IMR-90 (cell line): ENCODE data around the gene HSPG2. TPM values are rescaled to one million over a fixed set of nuclear protein-coding genes. Genes with fewer than 3 reads are reported as not detected.

ENCODE experiments used
- ATAC-seq: fragments of 200-7000 bp; cut with Tn5 transposase; 2 replicates; pipeline ENCODE4 v1.9.1; 2020; ENCODE audit warnings: low read depth, mild to moderate bottlenecking, moderate library complexity
- BruUV-seq: library from RNA; stranded (reverse); fragments of 400-500 nt; replicated peaks from 2 replicates; lab custom pipeline; 2021; lab: Mats Ljungman, UMichigan
- CTCF ChIA-PET: fragments of 300-600 bp; formaldehyde crosslinking; extraction: SDS; loops from one replicate; lab custom pipeline; 2021; ENCODE audit warnings: antibody characterized with exemption; lab: Yijun Ruan, JAX
- POLR2A ChIA-PET: fragments of 300-600 bp; sonication (Branson Sonifier 250); formaldehyde crosslinking; loops from one replicate; lab custom pipeline; 2022; ENCODE audit warnings: antibody characterized with exemption; ENCODE audit not compliant: unreplicated experiment; lab: Charles Lee
- DNase-seq: peaks from one replicate; pipeline ENCODE4 v3.0.0; 2013
- H2AFZ ChIP-seq: replicated peaks from 2 replicates; pipeline ENCODE3; 2013; ENCODE audit warnings: low read length, mild to moderate bottlenecking; ENCODE audit not compliant: poor library complexity
- H2AK5ac ChIP-seq: 2 replicates; pipeline ENCODE4 v1.6.1; 2013; ENCODE audit warnings: low read depth, low read length, inconsistent platforms
- H2AK9ac ChIP-seq: replicated peaks from 2 replicates; pipeline ENCODE3; 2013; ENCODE audit warnings: mild to moderate bottlenecking, low read depth, low read length, moderate library complexity; ENCODE audit not compliant: poor library complexity
- H2BK120ac ChIP-seq: 2 replicates; pipeline ENCODE4 v1.6.1; 2013; ENCODE audit warnings: low read depth, low read length, inconsistent platforms
- H2BK15ac ChIP-seq: 3 replicates; pipeline ENCODE4 v1.6.1; 2013; ENCODE audit warnings: low read depth, low read length, inconsistent platforms
- H2BK20ac ChIP-seq: 2 replicates; pipeline ENCODE4 v1.6.1; 2013; ENCODE audit warnings: low read depth, mild to moderate bottlenecking, inconsistent platforms, low read length, moderate library complexity
- H2BK5ac ChIP-seq: 2 replicates; pipeline ENCODE4 v1.6.1; 2013; ENCODE audit warnings: mild to moderate bottlenecking, low read depth, low read length, inconsistent platforms; ENCODE audit not compliant: poor library complexity, severe bottlenecking
- H3K14ac ChIP-seq: replicated peaks from 2 replicates; pipeline ENCODE4 v1.6.1; 2013; ENCODE audit warnings: low read depth, low read length, inconsistent platforms
- H3K18ac ChIP-seq: 2 replicates; pipeline ENCODE4 v1.6.1; 2013; ENCODE audit warnings: low read depth, low read length, control low read depth
- H3K23ac ChIP-seq: 2 replicates; pipeline ENCODE4 v1.6.1; 2013; ENCODE audit warnings: low read depth, low read length, inconsistent platforms
- H3K27ac ChIP-seq: 2 replicates; pipeline ENCODE4 v1.5.1; 2013; ENCODE audit warnings: mild to moderate bottlenecking, control low read depth, low read length; ENCODE audit not compliant: insufficient read depth
- H3K27me3 ChIP-seq: 2 replicates; pipeline ENCODE4 v1.6.1; 2013; ENCODE audit warnings: low read length; ENCODE audit not compliant: control insufficient read depth, insufficient read depth
- H3K36me3 ChIP-seq: 2 replicates; pipeline ENCODE4 v1.6.1; 2013; ENCODE audit warnings: low read length, mixed read lengths; ENCODE audit not compliant: control insufficient read depth, insufficient read depth
- H3K4ac ChIP-seq: 2 replicates; pipeline ENCODE4 v1.6.1; 2013; ENCODE audit warnings: low read depth, low read length, inconsistent platforms
- H3K4me1 ChIP-seq: 2 replicates; pipeline ENCODE4 v1.6.1; 2013; ENCODE audit warnings: low read length, mixed read lengths; ENCODE audit not compliant: control insufficient read depth, insufficient read depth
- H3K4me2 ChIP-seq: 2 replicates; pipeline ENCODE4 v1.6.1; 2013; ENCODE audit warnings: low read depth, mild to moderate bottlenecking, control low read depth, low read length, moderate library complexity
- H3K4me3 ChIP-seq: 2 replicates; pipeline ENCODE4 v1.5.1; 2013; ENCODE audit warnings: low read depth, mild to moderate bottlenecking, control low read depth, low read length, moderate library complexity; ENCODE audit not compliant: insufficient read depth
- H3K56ac ChIP-seq: 2 replicates; pipeline ENCODE4 v1.6.1; 2013; ENCODE audit warnings: low read length, inconsistent platforms; ENCODE audit not compliant: insufficient read depth; ENCODE audit errors: extremely low read depth
- H3K79me1 ChIP-seq, 2 experiments: 2 replicates each; pipeline ENCODE4 v1.6.1; 2013; ENCODE audit warnings: low read length in 2 of 2, inconsistent platforms in 1 of 2, low read depth in 1 of 2
- H3K9ac ChIP-seq: 2 replicates; pipeline ENCODE4 v1.6.1; 2013; ENCODE audit warnings: low read depth, low read length, control low read depth
- H3K9me1 ChIP-seq: 2 replicates; pipeline ENCODE4 v1.6.1; 2013; ENCODE audit warnings: low read length, inconsistent platforms; ENCODE audit not compliant: insufficient read depth
- H3K9me3 ChIP-seq: 2 replicates; pipeline ENCODE4 v1.6.1; 2013; ENCODE audit warnings: low read length; ENCODE audit not compliant: control insufficient read depth, insufficient read depth
- H4K20me1 ChIP-seq: 2 replicates; pipeline ENCODE4 v1.6.1; 2013; ENCODE audit warnings: low read length, inconsistent platforms; ENCODE audit not compliant: insufficient read depth
- H4K5ac ChIP-seq: 2 replicates; pipeline ENCODE4 v1.6.1; 2013; ENCODE audit warnings: mild to moderate bottlenecking, low read depth, low read length, control low read depth
- H4K8ac ChIP-seq, 2 experiments: 2 replicates each; pipeline ENCODE4 v1.6.1; 2013; ENCODE audit warnings: low read depth in 2 of 2, low read length in 2 of 2, control low read depth in 1 of 2, inconsistent platforms in 1 of 2
- H4K91ac ChIP-seq: 2 replicates; pipeline ENCODE4 v1.6.1; 2013; ENCODE audit warnings: low read depth, low read length, inconsistent platforms; ENCODE audit not compliant: insufficient read depth
- BHLHE40 ChIP-seq: fragments of 150-350 bp; IDR thresholded peaks from 2 replicates; pipeline ENCODE4 v1.6.1; 2016; ENCODE audit warnings: mild to moderate bottlenecking, low read depth, low read length
- CEBPB ChIP-seq: IDR thresholded peaks from 2 replicates; pipeline ENCODE4 v1.6.1; 2012; ENCODE audit warnings: low read depth, low read length, improper control_type of control experiment
- CHD1 ChIP-seq: IDR thresholded peaks from 2 replicates; pipeline ENCODE4 v1.6.1; 2012; ENCODE audit warnings: low read depth, low read length, improper control_type of control experiment
- FOS ChIP-seq: fragments of 150-350 bp; IDR thresholded peaks from 2 replicates; pipeline ENCODE4 v1.6.1; 2016; ENCODE audit warnings: low read depth, low read length
- MAFK ChIP-seq: IDR thresholded peaks from 2 replicates; pipeline ENCODE4 v1.6.1; 2012; ENCODE audit warnings: low read depth, low read length, improper control_type of control experiment
- MXI1 ChIP-seq: IDR thresholded peaks from 2 replicates; pipeline ENCODE4 v1.6.1; 2012; ENCODE audit warnings: low read depth, mild to moderate bottlenecking, low read length, moderate library complexity, borderline replicate concordance
- POLR2A ChIP-seq: IDR thresholded peaks from 2 replicates; pipeline ENCODE4 v1.6.1; 2012; ENCODE audit warnings: mild to moderate bottlenecking, low read depth, low read length
- RAD21 ChIP-seq: IDR thresholded peaks from 2 replicates; pipeline ENCODE4 v1.6.1; 2012; ENCODE audit warnings: low read length, improper control_type of control experiment
- RCOR1 ChIP-seq: IDR thresholded peaks from 2 replicates; pipeline ENCODE4 v1.6.1; 2012; ENCODE audit warnings: mild to moderate bottlenecking, low read length, improper control_type of control experiment; ENCODE audit not compliant: insufficient replicate concordance
- RFX5 ChIP-seq: IDR thresholded peaks from 2 replicates; pipeline ENCODE4 v1.8.0; 2012; ENCODE audit warnings: low read depth, mild to moderate bottlenecking, low read length, moderate library complexity
- SMC3 ChIP-seq: fragments of 150-350 bp; IDR thresholded peaks from 2 replicates; pipeline ENCODE4 v1.6.1; 2016; ENCODE audit warnings: low read depth, mild to moderate bottlenecking, antibody characterized with exemption, low read length, moderate library complexity
- WGBS, 2 experiments: methylation state at CpG; one replicate each; pipeline versions ENCODE4 v1.1.5 to v1.1.7; 2013; ENCODE audit warnings: missing lambda C conversion rate in 2 of 2; ENCODE audit not compliant: insufficient read length in 1 of 2; ENCODE audit errors: extremely low coverage in 2 of 2; 5-methylcytosine and 5-hydroxymethylcytosine counted together
- dilution Hi-C: fragments of 300-500 bp; cut with HindIII; formaldehyde crosslinking; loops from one replicate; pipeline ENCODE4 v1.14.3; 2018; ENCODE audit warnings: low sequenced_read_pairs; ENCODE audit not compliant: unreplicated experiment
- in situ Hi-C: fragments of 300-500 bp; cut with MboI; formaldehyde crosslinking; loops from 3 replicates; pipeline ENCODE4 v1.14.3; 2019; ENCODE audit warnings: low sequenced_read_pairs, inconsistent platforms, mixed read lengths
- intact Hi-C: fragments of 100-400 bp; cut with micrococcal nuclease; formaldehyde crosslinking; loops from 2 replicates; pipeline ENCODE4 v1.10.0; 2022
- polyA plus RNA-seq, 3 experiments: library from polyadenylated mRNA; depleted of rRNA; stranded (reverse); fragments of >200 nt; gene quantifications; 2 replicates each; pipeline ENCODE4 v1.2.3, GENCODE V29; 2012; ENCODE audit warnings: low replicate concordance in 1 of 3
- total RNA-seq: library from RNA; depleted of rRNA; stranded (reverse); fragments of >200 nt; gene quantifications from 2 replicates; pipeline ENCODE4 v1.2.3, GENCODE V29; 2012
- TF ChIP-seq, protein P1 (sequence below): fragments of 150-350 bp; IDR thresholded peaks from 2 replicates; pipeline ENCODE4 v1.6.1; 2016; ENCODE audit warnings: low read depth, mild to moderate bottlenecking, low read length, moderate library complexity, borderline replicate concordance
- TF ChIP-seq, protein P2 (sequence below): conservative IDR thresholded peaks from 2 replicates; pipeline ENCODE4 v1.5.1; 2012; ENCODE audit warnings: mild to moderate bottlenecking, low read depth, low read length, improper control_type of control experiment
- TF ChIP-seq, protein P3 (sequence below): fragments of 150-350 bp; IDR thresholded peaks from 2 replicates; pipeline ENCODE4 v1.6.1; 2017; ENCODE audit warnings: mild to moderate bottlenecking, antibody characterized with exemption, low read length, low read depth

HSPG2 gene
- total and polyA plus RNA-seq, 2 of the 4 experiments (the other 2 are of a cell fraction), result 15.8 to 94.0 TPM

DNA sequence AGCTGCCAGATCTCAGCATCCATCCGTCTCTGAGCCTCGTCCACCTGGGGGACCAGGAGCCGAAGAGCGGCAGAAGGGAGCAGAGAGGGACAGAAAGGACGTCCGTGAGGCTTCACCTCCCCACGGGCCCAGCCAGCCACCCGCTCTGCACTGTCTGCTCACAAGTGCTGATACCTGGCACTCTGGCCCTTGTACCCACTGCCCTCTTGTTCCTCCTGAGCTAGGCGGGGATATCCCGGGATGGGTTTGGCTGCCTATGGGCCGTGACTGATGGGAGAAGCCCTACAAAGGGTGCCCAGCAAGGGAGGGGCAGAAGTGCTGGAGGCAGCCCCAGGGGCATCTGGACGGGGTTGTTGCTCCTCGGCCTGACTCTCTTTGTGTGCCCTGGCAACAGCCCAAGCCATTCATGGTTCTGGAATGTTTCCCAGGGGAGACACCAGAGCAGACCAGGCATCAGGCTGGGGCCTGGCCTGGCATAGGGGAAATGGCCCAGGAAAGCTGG lies 67.4 kb downstream of the HSPG2 start (continued):
- peak; percentile 16; the same call in 1 of the 2 replicates for TF ChIP-seq SMC3

DNA sequence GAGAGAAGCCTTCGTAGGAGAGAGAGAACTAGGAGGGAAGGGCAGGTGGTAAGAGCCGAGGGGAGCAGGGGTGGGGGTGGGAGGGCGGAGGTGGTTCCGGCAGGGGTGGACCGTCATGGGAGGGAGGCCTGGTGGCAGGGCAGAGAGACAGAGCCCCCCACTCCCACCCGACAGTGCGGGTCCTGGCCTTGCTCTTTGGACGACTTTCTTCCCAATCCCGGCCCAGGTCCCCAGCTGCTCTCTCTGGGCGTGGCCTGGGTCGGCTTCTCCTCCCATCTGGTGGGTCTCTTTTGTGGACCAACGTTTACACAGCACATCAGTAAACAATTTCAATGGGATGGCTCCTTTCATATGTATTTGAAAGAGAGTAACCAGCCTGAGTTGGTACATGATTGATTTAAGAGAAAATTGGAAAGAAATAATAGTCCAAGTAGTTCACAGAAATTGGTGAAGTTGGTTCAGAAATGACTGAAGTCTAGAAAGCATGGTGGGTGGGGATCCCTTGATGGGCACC lies 68.1 kb downstream of the HSPG2 start:
- H3K9ac ChIP-seq, result no peak overlapping the region
- no peak overlapping the region for H4K91ac ChIP-seq
- H2AK9ac ChIP-seq, result no peak overlapping the region
- H3K27me3 ChIP-seq, result no peaks in the 10 kb centered on the region
- no peak overlapping the region for H2BK5ac ChIP-seq
- CTCF ChIA-PET, result no interaction called here
- H2BK20ac ChIP-seq, result no peak overlapping the region
- no peak overlapping the region for H3K4me2 ChIP-seq
- no peak overlapping the region for H3K4me3 ChIP-seq
- H3K9me1 ChIP-seq, result peaks cover 20% of the 10 kb centered on the region
- H3K27ac ChIP-seq, result no peak overlapping the region
- intact Hi-C loops, result loop anchor here (5.0 kb wide), 1 partner anchor 68 kb away; the partner anchor contains the start of gene HSPG2
- TF ChIP-seq CEBPB (no peak), FOS (no peak), SMC3 (no peak), RCOR1 (no peak), RAD21 (no peak), CHD1 (no peak), MAFK (no peak), RFX5 (no peak), POLR2A (no peak), BHLHE40 (no peak), MXI1 (no peak)
- TF ChIP-seq, protein P1, sequence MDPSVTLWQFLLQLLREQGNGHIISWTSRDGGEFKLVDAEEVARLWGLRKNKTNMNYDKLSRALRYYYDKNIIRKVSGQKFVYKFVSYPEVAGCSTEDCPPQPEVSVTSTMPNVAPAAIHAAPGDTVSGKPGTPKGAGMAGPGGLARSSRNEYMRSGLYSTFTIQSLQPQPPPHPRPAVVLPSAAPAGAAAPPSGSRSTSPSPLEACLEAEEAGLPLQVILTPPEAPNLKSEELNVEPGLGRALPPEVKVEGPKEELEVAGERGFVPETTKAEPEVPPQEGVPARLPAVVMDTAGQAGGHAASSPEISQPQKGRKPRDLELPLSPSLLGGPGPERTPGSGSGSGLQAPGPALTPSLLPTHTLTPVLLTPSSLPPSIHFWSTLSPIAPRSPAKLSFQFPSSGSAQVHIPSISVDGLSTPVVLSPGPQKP, result no peak
- TF ChIP-seq, protein P2, sequence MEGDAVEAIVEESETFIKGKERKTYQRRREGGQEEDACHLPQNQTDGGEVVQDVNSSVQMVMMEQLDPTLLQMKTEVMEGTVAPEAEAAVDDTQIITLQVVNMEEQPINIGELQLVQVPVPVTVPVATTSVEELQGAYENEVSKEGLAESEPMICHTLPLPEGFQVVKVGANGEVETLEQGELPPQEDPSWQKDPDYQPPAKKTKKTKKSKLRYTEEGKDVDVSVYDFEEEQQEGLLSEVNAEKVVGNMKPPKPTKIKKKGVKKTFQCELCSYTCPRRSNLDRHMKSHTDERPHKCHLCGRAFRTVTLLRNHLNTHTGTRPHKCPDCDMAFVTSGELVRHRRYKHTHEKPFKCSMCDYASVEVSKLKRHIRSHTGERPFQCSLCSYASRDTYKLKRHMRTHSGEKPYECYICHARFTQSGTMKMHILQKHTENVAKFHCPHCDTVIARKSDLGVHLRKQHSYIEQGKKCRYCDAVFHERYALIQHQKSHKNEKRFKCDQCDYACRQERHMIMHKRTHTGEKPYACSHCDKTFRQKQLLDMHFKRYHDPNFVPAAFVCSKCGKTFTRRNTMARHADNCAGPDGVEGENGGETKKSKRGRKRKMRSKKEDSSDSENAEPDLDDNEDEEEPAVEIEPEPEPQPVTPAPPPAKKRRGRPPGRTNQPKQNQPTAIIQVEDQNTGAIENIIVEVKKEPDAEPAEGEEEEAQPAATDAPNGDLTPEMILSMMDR, result no peak
- TF ChIP-seq, protein P3, sequence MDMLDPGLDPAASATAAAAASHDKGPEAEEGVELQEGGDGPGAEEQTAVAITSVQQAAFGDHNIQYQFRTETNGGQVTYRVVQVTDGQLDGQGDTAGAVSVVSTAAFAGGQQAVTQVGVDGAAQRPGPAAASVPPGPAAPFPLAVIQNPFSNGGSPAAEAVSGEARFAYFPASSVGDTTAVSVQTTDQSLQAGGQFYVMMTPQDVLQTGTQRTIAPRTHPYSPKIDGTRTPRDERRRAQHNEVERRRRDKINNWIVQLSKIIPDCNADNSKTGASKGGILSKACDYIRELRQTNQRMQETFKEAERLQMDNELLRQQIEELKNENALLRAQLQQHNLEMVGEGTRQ, result no peak
- no peak overlapping the region for H2BK120ac ChIP-seq
- BruUV-seq, result no TSS peak
- H3K23ac ChIP-seq, result no peak overlapping the region
- no peak for DNase-seq
- H2AFZ ChIP-seq, result no peak overlapping the region
- H3K79me1 ChIP-seq, result peaks cover 4 to 36% of the 10 kb centered on the region in 2 experiments
- in situ Hi-C loops, result no loop called here
- no CpG with 5 or more reads among the region's 12 CpGs for WGBS, 2 experiments
- peaks cover 58% of the 10 kb centered on the region for H3K36me3 ChIP-seq
- ATAC-seq, result no peak
- POLR2A ChIA-PET, result no interaction called here
- no peaks in the 10 kb centered on the region for H3K9me3 ChIP-seq
- no peak overlapping the region for H4K5ac ChIP-seq
- H4K20me1 ChIP-seq, result peaks cover 21% of the 10 kb centered on the region
- no peak overlapping the region for H3K14ac ChIP-seq
- no peak overlapping the region for H2AK5ac ChIP-seq
- no peak overlapping the region for H4K8ac ChIP-seq
- peaks cover 11% of the 10 kb centered on the region for H3K4me1 ChIP-seq
- H2BK15ac ChIP-seq, result no peak overlapping the region
- no peak overlapping the region for H3K18ac ChIP-seq
- H3K56ac ChIP-seq, result no peak overlapping the region
- dilution Hi-C loops, result no loop called here
- H3K4ac ChIP-seq, result no peak overlapping the region; the same call in 1 of the 2 replicates
